ENCODE results near the gene SPRR2F.
"Not testable (repeated sequence)": the region's sequence is repeated elsewhere in the genome, so short reads cannot be mapped to it uniquely, and the experiment has no call there.

Gene SPRR2F, protein sequence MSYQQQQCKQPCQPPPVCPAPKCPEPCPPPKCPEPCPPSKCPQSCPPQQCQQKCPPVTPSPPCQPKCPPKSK

DNA sequence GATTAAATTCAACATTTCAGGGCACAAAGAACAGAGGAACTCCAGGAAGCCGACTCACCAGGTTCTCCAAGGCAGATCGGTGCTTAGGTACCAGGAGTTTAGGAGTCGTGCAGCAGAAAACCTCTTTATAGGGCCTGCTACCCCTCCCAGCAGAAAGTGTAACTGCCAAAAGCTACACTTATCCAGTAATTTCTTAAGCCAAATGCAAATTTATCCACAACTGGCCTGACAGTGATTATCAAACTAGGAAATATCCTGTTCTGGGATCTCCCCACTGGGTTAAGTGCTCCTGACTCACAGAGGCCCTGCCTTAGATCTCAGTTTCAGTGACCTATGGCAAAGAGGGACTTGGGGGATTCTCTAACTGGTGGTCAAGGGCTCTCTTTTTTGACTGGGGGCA lies at the start of gene SPRR2F:
Gene SPRR2F (minus strand): TSS at position 101 of the 400 bp plus-strand sequence. CDS start 783 bp downstream, outside the sequence.
- DNase-seq: no peak

DNA sequence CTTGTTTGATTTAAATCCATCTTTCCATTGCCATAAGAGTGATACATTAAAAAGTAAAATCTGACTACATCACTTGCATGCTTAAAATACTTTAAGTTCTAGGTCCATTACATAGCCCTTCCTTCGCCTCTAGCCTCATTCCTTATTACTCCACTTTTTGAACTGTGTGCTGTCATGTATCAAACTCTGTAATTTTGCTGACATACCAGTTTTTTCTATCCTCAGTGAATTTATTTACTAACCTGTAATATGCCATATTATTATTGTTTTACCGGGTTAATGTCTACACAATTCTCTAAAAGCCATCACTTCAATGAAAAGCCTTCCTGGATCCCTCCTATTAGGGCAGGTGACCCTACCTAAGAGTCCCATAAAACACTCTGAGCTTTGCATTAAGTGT lies 42.2 kb upstream of the SPRR2F start:
- DNase-seq: no peak

DNA sequence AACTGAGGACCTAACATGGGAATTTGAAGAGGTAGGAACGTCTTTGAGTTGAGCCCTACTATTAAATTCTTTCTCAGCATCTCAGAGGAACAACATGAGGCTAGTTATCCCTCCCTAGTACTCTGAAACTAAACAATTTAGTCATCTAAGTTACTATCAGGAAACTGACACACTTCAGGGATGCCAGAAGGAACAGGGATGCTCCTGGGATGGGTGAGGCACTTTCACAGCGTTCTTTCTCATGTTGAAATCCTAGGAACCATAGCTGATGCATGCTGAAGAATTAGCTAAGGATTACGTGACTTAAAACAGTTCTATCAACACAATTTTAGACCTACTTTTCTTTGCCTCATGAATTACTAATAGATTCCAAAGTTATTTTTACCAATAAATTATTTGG lies 39.2 kb upstream of the SPRR2F start:
- no peak for DNase-seq

DNA sequence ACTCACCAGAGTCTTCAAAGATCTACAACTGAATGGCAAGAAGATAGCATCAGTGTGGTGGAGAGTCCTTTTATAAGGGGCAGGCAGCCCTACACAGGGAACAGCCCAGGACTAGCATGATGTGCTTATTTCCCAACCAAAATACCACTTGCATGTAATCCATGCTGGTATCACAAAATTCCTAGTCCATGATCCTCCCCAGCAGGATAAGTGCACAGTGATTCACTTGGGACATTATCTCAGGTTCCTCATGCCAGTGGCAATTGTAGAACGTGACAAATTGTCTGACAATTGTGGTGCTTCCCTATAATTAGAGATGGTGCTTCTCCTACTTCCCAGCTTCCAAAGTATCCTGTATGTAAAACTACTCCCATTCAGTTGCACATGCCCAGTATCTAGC lies 37.5 kb upstream of the SPRR2F start, which contains the start of gene SPRR2G:
Gene SPRR2G (minus strand): TSS at position 45 of the 400 bp plus-strand sequence. CDS start 780 bp downstream, outside the sequence.
- no peak for DNase-seq

DNA sequence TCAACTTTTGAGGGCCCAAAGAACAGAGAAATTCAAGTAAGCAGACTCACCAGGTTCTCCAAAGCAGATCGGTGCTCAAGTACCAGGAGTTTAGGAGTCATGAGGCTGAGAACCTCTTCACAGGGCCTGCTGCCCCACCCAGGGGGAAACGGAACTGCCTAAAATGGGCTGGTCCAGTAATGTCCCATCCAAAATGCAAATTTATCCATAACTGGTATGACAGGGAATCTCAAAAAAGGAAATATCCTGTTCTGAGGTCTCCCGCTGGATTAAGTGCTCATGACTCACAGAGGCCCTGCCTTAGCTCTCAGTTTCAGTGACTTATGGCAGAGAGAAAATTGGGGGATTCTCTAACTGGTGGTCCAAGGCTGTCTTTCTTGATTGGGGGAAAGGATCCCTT lies 28.1 kb upstream of the SPRR2F start:
- no peak for DNase-seq

DNA sequence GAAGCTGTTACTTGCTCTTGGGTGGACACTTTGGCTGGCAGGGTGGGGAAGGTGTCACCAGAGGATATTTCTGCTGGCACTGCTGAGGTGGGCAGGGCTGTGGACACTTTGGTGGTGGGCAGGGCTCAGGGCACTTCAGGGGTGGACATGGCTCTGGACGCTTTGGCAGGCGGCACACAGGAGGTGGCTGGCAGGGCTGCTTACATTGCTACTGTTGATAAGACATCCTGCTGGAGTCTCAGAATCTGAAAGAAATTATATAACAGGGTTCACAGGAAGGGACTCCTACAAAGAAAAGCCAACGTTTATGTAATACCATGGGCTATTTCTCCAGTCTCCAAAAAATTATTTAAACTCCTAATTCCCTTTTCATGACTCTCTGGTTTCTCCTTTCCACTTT lies 27.2 kb upstream of the SPRR2F start:
- no peak for DNase-seq

DNA sequence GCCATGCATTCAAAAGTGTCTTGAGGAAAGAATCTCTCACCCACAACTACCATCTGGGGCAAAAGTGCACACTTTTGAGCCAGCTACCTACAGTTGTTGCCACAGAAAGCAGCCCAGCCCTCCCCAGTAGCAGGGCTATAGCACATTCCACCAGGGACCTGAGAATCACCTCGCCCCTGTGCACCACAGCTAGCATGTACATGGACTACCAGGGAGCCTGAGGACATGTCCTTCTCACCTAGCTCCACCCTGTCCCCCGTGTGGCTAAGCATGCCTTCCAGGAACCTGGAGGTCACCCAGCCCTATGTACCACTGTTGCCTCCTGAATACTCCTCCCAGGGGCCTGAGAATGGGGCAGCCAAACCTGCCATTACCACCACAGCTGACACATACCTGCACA lies 20.4 kb upstream of the SPRR2F start:
- DNase-seq: no peak

DNA sequence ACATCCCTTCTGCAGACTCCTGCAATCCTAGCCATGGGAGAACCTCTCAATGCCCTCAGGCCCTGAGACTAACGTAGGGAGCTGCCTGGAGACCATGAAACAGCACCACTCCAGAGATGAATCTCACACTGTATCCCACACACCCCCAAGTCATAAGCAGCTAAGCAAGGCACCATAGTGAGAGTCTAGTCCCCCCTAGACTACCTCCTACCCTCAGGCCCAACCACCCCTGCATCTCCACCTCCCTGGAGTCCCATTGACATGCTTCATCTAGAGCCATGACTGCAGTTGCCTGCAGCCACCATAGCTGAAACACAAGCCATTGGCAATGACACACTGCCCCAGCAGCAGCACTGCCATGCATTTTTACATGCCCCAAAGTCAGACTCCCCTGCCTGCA lies 20.0 kb upstream of the SPRR2F start:
- no peak for DNase-seq

DNA sequence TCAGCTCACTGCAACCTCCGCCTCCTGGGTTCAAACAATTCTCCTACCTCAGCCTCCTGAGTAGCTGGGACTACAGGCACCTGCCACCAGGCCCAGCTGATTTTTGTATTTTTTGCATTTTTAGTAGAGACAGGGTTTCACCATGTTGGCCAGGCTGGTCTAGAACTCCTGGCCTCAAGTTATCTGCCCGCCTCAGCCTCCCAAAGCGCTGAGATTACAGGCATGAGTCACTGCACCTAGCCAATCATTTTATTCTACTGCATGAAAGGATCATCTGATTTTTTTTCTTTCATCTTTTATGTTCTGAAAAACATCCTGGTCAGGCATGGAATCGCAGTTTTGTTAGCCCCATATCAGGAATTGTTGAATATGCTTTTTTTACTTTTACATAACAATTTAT lies 15.4 kb upstream of the SPRR2F start:
- DNase-seq: not testable (repeated sequence)

DNA sequence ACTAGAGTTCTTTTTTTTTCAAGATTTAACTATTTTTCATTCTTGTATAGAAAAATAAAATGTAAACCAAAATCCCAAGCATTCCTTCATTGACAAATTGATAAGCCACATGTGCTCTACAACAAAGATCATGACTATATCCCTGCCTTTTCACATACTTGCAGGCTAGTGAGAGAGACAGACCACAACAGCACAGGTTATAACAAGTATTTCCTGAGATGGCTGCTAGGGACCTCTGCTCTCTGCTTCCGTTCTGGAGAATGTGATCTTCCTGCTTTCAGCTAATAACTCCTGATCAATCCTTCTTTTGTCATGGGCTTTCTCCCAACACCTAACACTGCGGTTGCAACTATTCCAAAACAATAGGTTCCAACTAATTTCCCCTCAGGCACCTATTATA lies 14.0 kb upstream of the SPRR2F start:
- no peak for DNase-seq

DNA sequence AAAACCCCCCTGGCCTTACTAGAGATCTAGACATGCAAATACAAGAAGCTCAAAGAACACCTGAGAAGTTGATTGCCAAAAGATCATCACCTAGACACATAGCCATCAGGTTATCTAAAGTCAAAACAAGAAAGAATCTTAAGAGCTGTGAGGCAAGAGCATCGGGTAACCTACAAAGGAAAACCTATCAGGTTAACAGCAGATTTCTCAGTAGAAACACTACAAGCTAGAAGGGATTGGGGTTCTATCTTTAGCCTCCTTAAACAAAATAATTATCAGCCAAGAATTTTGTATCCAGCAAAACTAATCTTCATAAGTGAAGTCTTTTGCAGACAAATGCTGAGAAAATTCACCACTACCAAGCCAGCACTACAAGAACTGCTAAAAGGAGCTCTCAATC lies 12.2 kb upstream of the SPRR2F start:
- DNase-seq: no peak

DNA sequence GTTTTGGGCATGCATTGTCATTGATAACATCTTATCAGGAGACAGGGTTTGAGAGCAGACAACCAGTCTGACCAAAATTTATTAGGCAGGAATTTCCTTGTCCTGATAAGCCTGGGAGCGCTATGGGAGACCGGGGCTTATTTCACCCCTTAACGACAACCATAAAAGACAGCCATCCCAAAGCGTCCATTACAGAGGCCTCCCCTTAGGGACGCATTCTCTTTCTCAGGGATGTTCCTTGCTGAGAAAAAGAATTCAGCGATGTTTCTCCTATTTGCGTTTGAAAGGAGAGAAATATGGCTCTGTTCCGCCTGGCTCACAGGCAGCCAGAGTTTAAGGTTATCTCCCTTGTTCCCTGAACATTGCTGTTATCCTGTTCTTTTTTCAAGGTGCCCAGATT lies 10.5 kb upstream of the SPRR2F start:
- DNase-seq: not testable (repeated sequence)

DNA sequence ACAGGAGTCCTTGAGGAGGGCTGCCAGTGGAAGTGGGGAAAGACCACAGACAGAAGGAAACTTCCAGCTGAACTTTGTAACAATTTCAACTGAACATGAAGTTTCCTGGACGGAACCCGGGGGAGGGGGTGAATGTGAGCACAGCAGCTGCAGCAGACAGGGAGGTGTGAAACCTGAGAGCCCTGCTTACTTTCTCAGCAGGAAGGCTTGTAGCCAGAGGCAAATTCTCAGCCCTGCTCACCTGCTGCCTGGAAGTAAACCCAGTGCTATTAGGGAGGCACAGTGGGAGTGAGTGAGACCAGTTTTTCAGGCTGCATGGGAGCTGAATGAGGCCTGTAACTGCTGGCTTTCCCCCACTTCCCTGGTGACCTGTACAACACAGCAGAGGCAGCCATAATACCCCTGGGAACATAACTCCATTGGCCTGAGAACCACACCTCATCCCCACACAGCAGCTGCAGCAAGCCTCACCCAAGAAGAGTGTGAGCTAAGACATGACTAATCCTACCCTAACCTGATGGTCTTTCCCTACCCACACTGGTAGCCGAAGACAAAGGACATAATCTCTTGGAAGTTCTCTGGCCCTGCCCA lies 9.6 kb upstream of the SPRR2F start:
- DNase-seq: peak; percentile 70

DNA sequence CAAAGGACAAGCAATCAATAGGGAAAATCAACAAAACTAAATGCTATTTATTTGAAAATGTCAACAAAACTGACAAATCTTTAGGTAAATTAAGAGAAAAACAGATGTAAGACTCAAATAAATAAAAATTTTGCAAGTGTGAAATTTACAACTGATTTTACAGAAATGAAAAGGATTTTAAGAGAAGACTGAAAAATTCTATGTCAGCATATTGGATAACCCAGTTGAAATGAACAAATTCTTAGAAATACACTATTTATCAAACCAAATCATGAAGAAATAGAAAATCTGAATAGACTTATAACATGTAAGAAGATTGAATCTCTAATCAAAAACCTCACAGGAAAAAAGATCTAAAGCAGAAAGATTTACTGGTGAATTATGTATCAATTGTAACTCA lies 7.6 kb upstream of the SPRR2F start:
- no peak for DNase-seq

DNA sequence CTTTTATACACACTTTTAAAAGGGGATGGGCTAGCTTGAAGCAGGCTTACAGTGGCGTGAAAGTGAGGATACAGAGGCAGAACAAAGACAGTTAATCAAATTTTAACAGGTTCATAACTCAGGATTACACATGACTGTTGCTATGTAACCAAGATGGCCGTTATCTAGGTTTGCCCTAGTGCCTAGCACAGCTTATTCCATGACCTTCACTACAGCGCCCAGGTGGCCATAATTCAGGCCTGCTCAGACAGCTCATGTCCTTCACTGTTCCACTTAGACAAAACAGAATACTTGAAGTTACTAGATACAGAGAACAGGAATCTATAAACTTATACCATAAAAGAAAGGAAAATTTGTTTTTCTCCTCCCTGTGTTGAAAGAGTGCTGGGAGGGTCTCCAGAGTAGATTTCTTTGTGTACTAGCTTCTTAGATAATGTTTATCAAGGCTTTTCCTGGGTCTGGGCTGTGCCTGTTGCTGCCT lies 6.2 kb upstream of the SPRR2F start:
- DNase-seq: no peak

DNA sequence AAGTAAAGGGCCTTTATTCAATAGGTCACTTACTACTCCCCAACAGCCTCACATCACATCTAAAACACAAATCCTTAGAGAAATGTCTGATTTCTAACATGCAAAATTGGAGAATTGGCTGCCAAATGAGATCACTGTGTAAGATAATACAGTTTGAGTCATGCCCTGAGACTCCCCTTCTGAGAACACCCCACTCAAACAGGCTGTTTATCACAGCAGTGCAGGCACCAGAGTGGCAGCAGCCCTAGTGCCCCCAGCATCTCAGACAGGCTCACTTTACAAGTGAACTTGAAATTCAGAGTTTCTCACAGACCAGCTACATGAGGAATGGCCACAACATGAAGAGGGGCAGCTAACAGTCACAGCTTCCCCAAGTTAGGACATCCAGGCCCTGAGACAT lies 1.9 kb upstream of the SPRR2F start:
- not testable (repeated sequence) for DNase-seq

DNA sequence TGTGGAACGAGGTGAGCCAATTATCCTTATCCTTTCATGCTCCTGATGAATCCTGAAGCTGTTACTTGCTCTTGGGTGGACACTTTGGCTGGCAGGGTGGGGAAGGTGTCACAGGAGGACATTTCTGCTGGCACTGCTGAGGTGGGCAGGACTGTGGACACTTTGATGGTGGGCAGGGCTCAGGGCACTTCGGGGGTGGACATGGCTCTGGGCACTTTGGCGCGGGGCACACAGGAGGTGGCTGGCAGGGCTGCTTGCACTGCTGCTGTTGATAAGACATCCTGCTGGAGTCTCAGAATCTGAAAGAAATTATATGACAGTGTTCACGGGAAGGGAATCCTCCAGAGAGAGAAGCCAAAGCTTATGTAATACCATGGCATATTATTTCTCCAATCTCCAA lies 862 bp downstream of the SPRR2F start:
- DNase-seq: not testable (repeated sequence)

DNA sequence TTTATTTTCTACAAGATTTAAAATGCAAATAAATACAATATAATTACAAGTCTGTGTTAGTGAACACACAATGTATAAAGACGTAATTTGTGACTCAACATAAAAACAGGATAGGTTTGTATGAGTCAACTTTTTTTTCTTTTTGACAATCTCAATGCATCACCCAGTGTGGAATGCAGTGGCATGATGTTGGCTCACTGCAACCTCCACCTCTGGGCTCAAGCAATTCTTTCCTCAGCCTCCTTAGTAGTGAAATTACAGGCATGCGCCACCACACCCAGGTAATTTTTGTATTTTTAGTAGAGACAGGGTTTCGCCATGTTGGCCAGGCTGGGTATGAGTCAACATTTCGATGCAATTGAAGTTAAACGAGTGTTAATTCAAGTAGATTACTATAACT lies 13.1 kb downstream of the SPRR2F start:
- no peak for DNase-seq

DNA sequence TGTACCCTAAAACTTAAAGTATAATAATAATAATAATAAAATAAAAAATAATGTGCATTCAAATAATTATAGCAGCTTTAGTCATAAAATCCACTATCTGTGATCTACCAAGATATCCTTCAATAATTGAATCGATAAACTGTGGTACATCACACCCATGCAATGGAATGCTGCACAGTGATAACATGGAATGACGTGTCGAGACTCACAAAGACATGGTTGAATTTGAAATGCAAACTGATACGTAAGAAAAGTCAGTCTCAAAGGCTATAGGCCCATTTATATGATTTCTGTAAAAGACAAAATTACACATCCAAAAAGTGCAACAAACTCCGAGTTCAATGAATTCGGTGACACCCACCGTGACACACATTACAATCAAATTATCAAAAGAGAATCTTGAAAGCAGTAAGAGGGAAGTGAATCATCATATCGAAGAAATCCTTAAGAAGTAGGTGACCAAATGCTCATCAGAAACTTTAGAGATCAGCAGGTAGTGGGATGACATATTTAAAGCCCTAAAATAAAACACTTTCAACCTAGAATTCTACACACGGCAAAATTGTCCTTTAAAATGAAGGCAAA lies 13.8 kb downstream of the SPRR2F start:
- no peak for DNase-seq

DNA sequence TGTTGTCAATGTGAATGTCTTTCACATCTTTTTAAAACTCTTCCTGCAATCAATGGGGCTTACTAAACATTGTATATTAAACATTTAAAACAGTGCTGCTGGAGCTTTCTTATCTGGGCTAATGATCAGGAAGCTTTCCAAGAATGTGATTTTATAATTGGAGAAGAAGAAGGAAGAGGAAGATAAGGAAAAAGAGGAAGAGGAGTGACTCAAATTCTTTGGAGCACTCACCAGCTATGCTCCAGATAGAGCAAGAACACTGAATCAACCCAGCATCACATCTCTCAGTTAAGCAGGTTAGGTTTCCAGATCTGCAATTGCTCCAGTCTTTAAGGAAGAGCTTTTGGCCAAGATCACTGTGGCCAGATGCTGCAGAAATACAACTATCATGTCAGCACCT lies 17.6 kb downstream of the SPRR2F start:
- DNase-seq: no peak

DNA sequence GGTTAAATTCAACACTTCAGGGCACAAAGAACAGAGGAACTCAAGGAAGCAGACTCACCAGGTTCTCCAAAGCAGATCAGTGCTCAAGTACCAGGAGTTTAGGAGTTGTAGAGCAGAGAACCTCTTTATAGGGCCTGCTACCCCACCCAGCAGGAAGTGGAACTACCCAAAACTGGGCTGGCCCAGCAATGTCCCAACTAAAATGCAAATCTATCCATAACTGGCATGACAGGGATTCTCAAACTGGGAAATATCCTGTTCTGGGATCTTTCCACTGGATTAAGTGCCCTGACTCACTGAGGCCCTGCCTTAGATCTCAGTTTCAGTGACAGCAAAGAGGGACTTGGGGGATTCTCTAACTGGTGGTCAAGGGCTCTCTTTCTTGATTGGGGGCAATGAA lies 18.9 kb downstream of the SPRR2F start, which contains the start of gene SPRR2E:
Gene SPRR2E (minus strand): TSS at position 101 of the 400 bp plus-strand sequence. CDS start 775 bp downstream, outside the sequence.
- DNase-seq: no peak

DNA sequence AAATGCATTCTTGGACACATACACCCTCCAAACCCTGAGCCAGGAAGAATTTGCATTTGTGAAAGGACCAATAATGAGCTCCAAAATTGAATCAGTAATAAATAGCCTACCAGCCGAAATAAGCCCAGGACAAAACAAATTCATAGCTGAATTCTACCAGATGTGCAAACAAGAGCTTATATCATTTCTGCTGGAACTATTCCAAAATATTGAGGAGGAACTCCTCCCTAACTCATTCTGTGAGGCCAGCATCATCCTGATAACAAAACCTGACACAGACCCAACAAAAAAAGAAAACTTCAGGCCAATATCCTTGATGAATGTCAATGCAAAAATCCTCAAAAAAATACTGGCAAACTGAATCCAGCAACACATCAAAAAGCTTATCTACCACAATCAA lies 25.7 kb downstream of the SPRR2F start:
- DNase-seq: no peak

DNA sequence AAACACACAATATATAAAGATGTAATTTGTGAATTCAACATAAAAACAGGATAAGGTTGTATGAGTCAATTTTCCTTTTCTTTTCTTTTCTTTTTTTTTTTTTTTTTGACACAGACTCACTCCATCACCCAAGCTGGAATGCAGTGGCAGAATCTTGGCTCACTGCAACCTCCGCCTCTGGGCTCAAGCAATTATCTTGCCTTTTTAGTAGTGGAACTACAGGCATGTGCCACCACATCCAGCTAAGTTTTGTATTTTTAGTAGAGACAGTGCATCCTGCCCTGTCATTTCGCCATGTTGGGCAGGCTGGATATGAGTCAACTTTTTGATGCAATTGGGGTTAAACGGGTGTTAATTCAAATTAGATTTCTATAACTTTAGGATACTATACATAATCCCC lies 31.6 kb downstream of the SPRR2F start:
- DNase-seq: no peak
